Measurements from ENCODE around the gene IRS1. TPM values are rescaled to one million over a fixed set of nuclear protein-coding genes. Genes with fewer than 3 reads are reported as not detected.

Gene IRS1
- total RNA-seq, 2 donors from 2014 or later, result 13.7 to 15.1 TPM

DNA sequence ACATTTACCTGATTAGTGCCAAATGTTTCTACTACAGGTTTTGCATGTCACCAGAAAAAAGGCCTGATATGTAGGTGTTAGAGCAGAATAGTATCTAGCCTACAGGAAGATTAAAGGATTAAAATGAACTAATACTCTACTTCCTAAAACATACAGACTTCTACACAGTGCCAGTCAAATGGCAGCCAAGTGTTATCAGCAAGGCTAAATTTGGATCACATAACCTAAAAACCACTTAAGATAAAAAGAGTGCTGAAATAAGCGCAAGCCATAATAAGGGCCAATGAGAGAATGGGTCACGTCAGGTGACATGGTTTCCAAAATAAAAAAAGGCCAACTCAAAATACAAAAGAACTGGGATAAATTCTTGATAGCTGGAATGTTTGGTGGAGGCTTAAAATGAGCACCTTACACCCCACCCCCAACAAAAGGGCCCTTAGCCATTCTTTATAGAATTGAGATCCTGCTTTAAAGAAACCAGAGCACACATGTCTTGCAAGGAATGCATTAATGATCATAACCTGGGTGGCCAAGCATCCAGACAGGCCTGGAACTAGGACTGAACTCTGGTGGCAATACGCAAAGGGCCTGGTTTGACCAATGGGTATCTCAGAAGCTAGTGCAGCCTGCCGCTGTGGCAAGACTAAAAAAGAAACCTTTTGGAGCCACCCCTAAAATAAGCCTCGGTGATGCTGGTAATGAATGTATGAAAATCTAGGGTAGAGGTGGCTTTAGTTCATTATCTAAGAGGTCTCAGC lies 32.4 kb downstream of the IRS1 start:
- ATAC-seq (peak; percentile 79 to 90), DNase-seq (no peak)
- intact Hi-C loops (cut with DNase I), result no loop called here

DNA sequence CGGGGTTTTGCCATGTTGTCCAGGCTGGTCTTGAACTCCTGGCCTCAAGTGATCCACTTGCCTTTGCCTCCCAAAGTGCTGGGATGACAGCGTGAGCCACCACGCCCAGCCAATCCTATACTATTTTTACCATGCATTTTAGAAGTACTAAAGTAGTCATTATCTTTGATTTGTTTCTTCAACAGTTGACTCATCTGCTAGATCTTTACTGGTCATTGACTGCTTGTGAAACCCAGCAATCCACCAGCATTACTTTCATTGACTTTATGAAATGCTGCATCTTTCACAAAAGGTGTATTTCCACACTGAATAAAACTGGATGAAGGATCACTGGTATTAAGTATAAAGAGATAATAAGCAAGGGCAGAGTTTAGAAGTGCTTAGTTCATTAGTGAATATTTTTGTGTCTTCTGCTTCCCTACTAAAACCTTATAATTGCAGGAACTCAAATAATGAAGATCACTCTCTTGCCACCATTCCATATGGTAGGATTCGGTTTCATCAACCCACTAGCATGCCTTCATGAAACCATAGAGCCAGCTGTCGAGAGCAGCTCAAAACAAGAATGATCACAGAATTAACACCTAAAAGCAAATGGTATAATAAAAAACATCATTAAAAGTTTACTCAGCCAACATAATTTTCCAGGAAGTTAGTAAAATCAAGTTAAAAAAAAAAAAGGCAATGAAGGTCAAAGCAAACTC lies 33.1 kb downstream of the IRS1 start:
- ATAC-seq (no peak), DNase-seq (no peak)
- intact Hi-C loops (cut with DNase I), result no loop called here

DNA sequence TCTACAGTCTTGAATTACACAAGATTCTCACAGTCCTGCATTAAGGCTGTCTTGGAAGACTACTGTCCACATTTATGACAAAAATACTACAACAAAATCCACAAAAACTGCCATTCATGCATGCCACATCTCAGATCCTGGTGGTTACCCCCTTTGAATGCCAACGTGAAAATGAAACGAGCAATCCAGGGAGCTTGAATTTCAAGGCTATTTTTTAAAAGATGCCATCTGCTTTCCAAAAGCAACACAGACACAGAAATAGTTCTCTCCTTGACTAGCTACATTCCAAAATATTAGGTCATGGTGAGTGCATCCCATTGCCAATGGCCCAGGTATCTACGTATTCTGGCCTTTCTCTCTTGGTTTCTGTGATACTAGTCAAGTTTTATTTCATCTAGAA lies 36.3 kb downstream of the IRS1 start:
- intact Hi-C loops (cut with DNase I), result no loop called here
- ATAC-seq, result no peak

DNA sequence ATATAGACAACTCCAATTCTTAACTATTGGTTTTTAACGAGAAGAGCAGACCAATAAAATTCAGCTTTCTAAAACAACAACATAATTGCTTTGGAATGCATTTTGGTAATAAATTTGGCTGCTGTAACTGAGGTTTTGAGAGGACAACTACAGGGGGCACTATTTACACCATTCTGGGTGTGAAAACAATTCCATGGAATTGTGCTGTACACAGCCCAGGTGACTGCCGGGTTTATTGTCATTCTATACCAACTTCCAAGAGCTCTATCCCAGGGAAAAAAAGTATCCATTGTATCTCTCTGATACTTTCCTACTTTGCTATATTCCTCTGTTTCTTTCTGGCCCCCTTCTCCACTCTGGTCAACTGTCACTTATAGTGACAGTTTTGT lies 38.4 kb downstream of the IRS1 start:
- ATAC-seq (no peak), DNase-seq (no peak)
- intact Hi-C loops (cut with DNase I), result no loop called here

More for the DNA sequence above, 36.3 kb downstream of the IRS1 start:
- DNase-seq, result no peak

DNA sequence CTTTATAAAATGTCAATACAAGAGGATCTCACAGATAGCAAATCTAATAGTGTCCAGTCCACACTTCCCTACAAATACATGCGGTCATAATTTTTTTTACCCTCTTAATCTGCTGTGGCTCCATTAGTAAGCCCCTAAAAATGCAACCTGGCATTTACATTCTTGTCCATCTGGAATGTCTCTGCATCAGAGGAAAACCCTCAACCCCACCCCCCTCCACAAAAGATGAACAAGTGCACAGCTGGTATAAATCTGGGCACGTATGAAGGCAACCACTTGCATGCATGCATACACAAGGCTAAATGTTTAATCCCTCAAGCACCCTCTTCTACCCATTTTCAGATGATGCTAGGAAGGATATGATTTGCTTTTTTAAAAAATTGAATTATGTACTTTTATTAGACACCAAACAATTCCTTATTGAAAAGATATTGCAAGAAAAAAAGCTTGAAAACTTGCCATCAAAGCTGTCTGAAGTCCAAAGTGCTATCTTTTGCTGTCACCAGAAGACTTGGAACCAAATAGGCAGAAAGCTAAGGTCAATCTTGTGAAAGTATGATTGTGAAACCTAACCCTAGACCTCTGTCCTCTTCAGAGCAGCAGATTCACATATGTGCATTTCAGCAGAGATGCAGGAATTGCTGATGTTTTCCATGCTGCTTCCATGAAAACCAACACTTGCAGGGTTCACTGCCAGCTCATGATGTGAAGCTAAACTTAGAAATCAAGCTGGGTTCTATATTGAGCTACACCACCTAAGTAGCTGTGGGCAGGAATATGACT lies 39.0 kb downstream of the IRS1 start:
- peak; percentile 46 to 53 for ATAC-seq
- no peak for DNase-seq
- intact Hi-C loops (cut with DNase I), result no loop called here

DNA sequence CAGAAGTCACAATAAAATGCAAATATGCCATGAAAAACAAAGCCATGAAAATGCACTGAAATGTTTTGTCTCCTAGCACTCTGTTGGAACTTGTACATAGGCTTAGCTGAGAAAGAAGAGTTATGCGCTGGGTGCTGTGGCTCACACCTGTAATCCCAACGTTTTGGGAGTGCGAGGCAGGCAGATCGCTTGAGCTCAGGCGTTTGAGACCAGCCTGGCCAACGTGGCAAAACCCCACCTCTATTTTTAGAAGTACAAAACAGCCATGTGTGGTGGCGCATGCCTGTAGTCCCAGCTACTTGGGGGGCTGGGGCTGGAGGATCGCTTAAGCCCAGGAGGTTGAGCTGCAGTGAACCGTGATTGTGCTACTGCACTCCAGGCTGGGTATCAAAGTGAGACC lies 39.9 kb downstream of the IRS1 start:
- ATAC-seq, result peak; percentile 18 to 26
- intact Hi-C loops (cut with DNase I), result no loop called here
- no peak for DNase-seq

DNA sequence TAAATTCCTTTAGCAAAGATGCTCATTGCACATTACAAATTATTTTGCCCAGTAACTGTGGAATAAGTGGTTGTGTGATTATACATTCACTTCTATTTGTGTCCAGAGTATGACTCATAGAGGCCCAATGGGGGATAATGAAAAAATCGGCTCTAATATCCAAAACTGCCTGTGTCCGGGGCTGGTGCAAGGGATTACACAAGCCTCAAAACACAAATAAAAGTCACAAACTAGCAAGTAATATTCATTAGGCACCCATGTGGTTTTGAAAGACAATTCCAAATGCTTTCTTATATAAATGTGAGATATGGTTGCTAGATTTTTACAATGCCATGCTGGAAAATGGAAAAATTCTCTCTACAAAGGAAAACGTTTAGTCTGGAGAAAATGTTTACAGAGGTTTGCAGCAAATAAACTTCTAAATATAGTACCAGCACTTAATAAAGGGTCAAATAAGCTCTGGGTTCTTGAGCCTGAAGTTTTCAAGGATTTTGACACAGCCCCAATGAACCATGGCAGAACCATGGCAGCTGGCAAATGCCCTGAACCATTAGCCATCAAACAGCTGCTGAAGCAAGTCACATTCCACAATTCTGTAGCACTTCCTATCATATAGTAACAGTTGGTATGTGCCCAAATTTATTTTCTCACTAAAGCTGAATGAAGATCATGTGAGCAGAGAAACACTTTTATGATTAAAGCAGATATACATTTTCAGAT lies 40.5 kb downstream of the IRS1 start:
- ATAC-seq, result peak; percentile 63 to 76
- intact Hi-C loops (cut with DNase I), result no loop called here
- no peak for DNase-seq

DNA sequence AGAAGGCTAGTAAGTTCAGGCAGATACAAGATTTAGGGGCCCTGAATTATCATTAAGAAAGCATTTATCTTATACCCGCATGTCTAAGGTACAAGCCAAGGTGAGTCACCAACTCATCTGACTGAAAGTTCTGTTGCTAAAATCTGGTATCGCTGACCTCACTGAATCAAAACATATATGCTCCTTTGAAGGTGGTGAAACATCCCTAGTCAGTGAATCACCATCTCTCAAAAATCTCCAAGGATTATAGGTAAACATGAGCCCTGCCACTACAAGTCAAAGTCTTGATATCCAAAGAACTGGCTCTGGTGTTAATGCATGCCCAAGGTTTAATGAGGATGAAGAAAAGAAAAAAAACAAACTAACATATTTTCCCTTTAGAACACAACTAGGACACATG lies 43.5 kb downstream of the IRS1 start:
- intact Hi-C loops (cut with DNase I), result no loop called here
- ATAC-seq, result peak in 1 of 2 donors; percentile 63
- no peak for DNase-seq

DNA sequence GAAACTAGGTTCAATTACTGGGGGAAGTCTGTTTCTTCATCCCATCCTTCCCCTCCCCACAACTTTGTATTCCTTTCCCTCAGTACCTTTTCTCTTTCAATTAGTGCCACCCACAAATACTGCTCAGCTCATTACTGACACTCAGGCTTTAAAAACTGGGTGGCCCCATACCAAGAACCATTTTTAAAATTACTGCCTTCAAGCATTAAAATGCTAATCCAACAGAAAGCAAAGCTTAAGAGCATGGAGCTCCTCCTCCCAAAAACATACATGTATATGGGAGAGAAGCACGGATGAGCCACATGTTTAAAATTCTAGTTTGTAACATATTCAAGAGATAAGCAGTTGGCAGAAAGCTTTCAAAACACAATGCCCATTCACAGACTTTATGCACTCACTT lies 44.0 kb downstream of the IRS1 start:
- ATAC-seq, result no peak
- no peak for DNase-seq
- intact Hi-C loops (cut with DNase I), result no loop called here

DNA sequence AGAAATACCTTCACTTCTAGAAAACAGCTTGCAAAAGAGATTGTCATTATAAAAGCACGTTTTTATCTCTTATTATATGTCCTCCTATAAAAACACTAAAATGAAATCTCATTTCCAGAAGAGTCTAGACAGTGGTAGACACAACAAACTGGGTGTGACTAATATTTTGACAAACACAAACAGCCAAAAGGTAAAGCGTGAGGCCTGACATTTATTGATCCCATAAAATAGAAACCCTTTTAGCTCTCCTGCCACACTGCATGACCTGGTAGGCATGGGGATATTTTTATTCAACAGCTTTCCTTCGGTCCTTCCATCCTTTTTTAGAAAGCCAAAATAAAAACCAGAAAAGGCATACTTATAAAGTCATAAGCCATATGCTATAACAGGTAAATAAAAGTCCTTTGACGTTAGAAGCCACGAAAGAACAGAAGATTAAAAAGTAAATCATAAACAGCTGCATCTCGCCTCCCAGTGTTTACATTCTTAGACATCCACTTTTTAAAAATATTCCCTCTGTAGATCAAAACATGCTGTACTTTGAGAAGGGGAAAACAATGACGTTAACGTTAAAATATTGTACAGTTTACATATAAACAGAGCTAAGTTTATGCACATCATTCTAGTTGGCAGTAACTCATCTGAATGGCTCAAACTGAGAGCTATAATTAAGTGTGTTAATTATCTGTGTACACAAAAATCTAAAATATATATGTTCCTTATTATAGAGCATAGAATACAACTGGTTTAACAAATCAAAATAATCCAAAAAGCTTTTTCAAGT lies 44.6 kb downstream of the IRS1 start:
- ATAC-seq (no peak), DNase-seq (no peak)
- intact Hi-C loops (cut with DNase I), result no loop called here

DNA sequence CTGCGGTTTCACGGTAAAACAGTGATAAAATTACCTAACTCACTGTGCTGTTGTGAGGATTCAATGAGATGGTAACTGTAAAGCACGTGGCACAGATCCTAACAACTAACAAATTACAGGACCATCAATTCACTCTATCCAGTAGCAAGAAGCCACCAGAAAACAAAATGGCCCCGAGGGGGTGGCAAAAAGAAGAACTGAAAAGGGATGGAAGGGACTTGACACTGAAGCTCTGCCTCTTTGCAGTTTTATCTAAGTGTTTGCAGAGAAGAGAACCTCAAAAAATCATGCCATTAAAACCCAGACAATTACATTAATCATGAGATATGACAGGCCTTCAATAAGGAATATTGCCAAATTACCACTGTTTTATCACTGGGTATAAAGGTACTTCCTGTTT lies 46.7 kb downstream of the IRS1 start:
- DNase-seq, result no peak
- no peak for ATAC-seq
- intact Hi-C loops (cut with DNase I), result no loop called here

DNA sequence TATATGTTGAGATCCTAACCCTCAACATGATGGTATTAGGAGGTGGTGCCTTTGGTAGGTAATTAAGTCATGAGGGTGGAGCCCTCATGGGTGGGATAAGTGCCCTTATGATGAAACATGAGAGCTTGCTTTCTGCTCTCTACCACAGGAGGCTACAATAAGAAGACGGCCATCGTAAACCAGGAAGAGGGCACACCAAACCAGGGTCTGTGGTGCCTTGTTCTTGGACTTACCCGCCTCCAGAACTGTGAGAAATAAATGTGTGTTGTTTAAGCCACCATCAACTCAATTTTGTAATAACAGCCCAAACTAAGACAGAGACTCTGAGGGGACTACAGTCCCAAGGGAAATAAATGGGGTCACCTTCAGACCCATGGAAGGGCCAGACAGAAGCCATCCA lies 52.3 kb downstream of the IRS1 start:
- intact Hi-C loops (cut with DNase I), result no loop called here
- DNase-seq (no peak), ATAC-seq (no peak)

DNA sequence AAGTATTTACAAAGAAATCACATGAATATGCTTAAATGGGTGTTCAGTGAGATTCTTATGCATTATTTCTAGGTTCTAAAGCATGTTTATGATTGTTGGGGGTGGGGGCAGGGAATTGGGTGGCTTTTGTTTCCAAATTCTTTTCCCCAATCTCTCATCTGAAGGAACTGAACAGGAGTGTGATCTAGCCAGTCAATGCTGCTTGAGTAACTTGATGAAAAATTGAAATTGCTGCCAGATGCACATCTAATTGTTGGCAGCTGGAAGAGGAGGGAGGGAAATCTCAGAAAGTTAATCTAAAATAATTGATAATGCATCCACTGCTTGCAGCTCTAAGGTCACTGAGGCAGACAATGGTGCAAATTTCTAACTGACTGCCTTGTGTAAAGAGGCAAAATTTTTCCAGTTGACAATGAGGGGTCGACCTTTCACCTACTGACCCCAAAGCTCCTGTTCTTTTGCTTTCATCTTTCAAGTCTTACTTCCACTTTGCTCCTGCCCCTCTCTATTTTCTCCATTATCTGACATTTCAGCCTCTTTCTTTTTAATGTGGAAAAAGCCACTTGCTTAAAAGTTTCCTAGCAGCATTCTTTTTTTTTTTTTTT lies 53.3 kb downstream of the IRS1 start:
- intact Hi-C loops (cut with DNase I), result no loop called here
- ATAC-seq (no peak), DNase-seq (no peak)

DNA sequence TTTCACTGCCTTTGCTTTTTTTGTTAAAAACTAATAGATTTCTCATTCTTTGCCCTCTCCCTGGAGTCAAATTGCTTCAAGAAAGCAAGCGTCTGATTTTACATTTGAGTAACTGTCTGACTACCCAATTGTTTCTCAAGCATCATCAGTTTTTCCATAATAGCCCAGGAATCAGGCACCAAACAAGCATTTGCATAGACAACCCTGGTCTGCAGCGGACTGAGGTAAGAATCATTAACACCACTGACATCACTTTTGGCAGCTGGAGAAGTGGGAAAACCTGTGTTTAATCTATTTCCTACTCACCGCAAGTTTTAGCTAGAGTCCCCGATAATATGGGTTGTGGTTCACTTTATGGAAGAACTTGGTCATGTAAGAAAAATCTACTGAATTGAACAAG lies 55.7 kb downstream of the IRS1 start:
- DNase-seq (no peak), ATAC-seq (no peak)
- intact Hi-C loops (cut with DNase I), result no loop called here

DNA sequence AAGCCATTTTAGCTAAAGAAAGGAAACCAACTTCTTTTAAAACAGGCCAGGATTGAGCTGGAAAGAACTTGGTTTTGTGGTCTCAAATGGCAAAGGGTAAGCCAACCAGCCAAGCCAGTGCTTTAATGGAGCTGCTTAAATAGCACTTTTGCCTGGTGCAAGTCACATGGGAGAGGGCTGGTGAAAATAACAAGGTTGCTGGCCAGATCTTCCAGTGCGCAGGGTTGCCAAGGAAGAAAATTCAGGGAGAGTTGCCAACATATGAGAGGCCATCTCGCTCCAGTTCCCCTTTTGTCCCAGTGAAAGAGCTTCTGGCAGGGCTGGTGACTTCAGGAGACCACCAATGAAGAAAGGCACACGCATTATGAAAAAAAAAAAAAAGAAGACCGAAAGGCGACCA lies 57.3 kb downstream of the IRS1 start:
- intact Hi-C loops (cut with DNase I), result no loop called here
- ATAC-seq (peak; percentile 83 to 90), DNase-seq (peak; percentile 36)

DNA sequence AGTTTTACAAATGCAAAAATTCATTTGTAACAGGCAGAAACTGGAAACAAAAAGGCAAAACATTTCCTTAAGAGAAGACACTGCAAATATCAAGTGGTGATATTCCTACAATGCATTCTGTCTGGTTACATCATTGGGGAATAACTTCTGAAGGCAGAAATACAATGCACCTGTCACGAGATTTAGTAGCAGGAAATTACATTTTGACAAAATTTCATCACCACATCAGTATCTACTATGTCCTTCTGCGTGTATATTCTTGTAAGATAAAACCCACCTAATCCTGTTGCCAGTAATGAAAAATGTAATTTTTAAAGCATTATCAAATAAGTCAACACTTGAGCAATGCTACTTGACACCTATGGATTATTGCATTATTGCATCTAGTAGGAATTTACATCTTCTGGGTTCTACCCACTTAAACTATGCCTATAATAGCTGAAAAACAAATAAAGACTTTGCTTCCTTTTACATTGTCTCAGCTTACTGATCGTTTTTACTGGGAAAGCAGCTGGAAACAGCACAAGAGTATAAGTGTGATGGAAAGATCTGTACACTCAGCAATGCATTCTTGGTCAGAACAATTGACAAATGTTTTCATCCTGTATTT lies 59.5 kb downstream of the IRS1 start:
- ATAC-seq (no peak), DNase-seq (no peak)
- intact Hi-C loops (cut with DNase I), result no loop called here

DNA sequence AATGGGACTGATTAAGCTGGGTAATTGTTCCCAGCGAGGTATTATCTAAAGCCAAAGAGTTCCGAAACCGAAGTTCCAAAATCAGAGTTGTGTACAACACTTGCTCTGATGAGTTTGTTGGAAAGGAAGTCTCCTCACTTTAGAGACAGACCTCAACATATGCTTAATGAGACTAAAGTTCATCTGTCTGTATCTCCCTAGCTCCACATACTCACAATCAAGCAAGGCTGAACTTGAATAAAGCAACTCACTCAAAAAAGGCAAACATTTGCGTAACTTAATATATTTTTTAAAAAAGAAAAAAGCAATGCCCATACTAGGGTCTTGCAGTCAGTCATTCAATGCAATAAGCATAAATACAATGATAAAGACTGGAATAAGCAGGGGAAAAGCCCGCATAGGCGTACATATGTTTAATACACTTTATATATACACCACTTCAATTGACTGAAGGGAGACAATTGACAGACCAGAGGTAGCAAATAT lies 60.0 kb downstream of the IRS1 start:
- ATAC-seq, result no peak
- DNase-seq, result no peak
- intact Hi-C loops (cut with DNase I), result loop anchor here in 1 of 2 donors (5.0 kb wide), 1 partner anchor 58 kb away; the partner anchor contains the start of gene IRS1
